ENCODE results near the gene CA5B. TPM values are rescaled to one million over a fixed set of nuclear protein-coding genes. Genes with fewer than 3 reads are reported as not detected.
A peak's percentile ranks its signal among the peaks of the same experiment; 100 is the strongest.

Gene CA5B
- total RNA-seq, 4 donors from 2014 or later = 0.24 to 3.4 (median 1.8) TPM

DNA sequence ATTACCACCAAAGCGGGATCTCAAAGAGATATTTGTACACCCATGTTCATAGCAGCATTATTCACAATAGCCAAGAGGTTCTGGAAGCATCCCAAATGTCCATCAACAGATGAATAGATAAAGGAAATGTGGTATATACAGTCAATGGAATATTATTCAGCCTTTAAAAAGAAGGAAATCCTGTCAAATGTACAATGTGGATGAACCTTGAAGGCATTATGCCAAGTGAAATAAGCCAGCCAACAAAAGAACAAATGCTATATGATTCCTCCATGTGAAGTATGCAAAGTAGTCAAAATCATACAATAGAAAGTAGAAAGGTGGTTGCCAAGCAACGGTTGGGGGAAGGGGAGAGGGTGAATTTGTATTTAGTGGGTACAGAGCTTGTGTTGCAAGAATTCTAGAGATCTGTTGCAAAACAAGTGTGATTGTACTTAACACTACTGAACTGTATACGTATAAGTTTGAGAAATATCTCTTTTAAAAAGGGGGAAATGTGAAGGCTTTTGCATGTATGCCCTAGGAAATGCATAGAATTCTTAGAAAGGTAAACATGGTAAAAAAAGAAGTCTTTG, 47.2 kb downstream of the CA5B start:
- intact Hi-C loops (cut with DNase I; ENCODE audit: low total_unique reads) = no loop called here
- in situ Hi-C loops (cut with MboI; ENCODE audit: low sequenced_read_pairs in 4 of 4) = loop anchor here in 1 of 4 donors (25.0 kb wide), 1 partner anchor 927 kb away; the partner anchor contains the start of genes CTPS2 and SYAP1
- no peak for TF ChIP-seq POLR2A (IDR thresholded peaks at IDR 0.05)
- TF ChIP-seq, protein P1, sequence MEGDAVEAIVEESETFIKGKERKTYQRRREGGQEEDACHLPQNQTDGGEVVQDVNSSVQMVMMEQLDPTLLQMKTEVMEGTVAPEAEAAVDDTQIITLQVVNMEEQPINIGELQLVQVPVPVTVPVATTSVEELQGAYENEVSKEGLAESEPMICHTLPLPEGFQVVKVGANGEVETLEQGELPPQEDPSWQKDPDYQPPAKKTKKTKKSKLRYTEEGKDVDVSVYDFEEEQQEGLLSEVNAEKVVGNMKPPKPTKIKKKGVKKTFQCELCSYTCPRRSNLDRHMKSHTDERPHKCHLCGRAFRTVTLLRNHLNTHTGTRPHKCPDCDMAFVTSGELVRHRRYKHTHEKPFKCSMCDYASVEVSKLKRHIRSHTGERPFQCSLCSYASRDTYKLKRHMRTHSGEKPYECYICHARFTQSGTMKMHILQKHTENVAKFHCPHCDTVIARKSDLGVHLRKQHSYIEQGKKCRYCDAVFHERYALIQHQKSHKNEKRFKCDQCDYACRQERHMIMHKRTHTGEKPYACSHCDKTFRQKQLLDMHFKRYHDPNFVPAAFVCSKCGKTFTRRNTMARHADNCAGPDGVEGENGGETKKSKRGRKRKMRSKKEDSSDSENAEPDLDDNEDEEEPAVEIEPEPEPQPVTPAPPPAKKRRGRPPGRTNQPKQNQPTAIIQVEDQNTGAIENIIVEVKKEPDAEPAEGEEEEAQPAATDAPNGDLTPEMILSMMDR (IDR thresholded peaks at IDR 0.05 in 4 of 5, conservative IDR thresholded peaks at IDR 0.05 in 1 of 5) = no peak

DNA sequence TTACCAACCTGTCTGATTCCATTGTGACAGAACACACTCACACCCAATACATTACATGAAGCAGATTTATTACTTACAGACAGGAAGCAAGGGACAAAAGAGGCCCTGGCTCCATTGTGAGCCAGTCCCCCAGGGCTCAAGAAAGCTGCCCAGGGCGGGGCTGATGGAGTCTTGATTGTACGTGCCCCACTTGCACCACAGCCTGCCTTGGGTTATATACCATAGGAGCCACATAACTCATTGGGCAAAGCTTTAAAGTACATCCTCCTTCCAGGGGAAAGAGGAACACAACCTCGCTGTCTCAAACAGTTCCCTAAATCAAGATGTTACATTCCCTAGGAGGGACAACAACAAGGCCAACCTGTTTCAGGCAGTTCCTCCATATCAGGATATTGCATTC, 48.8 kb downstream of the CA5B start:
- H3K36me3 ChIP-seq = peaks cover 0 to 14% of the 10 kb centered on the region in 2 donors
- H3K27ac ChIP-seq = no peak overlapping the region
- H3K9me3 ChIP-seq = no peaks in the 10 kb centered on the region
- no peaks in the 10 kb centered on the region for H3K27me3 ChIP-seq
- ATAC-seq (no peak), DNase-seq (no peak)
- intact Hi-C loops (cut with DNase I; ENCODE audit: low total_unique reads) = no loop called here
- in situ Hi-C loops (cut with MboI; ENCODE audit: low sequenced_read_pairs in 4 of 4) = loop anchor here in 1 of 4 donors (25.0 kb wide), 1 partner anchor 925 kb away; the partner anchor contains the start of genes CTPS2 and SYAP1
- H3K4me3 ChIP-seq = no peak overlapping the region
- TF ChIP-seq POLR2A (IDR thresholded peaks at IDR 0.05) = no peak
- TF ChIP-seq, protein P1 (IDR thresholded peaks at IDR 0.05 in 4 of 5, conservative IDR thresholded peaks at IDR 0.05 in 1 of 5) = no peak
- H3K4me1 ChIP-seq = peaks cover 7 to 10% of the 10 kb centered on the region in 2 donors

More for the DNA sequence above, 47.2 kb downstream of the CA5B start:
- Histone ChIP-seq H3K27ac (no peak overlapping the region), H3K4me3 (no peak overlapping the region), H3K4me1 (peaks cover 4 to 5% of the 10 kb centered on the region in 2 donors), H3K27me3 (no peaks in the 10 kb centered on the region), H3K36me3 (peaks cover 0 to 14% of the 10 kb centered on the region in 2 donors), H3K9me3 (no peaks in the 10 kb centered on the region)
- DNase-seq (no peak), ATAC-seq (no peak)

DNA sequence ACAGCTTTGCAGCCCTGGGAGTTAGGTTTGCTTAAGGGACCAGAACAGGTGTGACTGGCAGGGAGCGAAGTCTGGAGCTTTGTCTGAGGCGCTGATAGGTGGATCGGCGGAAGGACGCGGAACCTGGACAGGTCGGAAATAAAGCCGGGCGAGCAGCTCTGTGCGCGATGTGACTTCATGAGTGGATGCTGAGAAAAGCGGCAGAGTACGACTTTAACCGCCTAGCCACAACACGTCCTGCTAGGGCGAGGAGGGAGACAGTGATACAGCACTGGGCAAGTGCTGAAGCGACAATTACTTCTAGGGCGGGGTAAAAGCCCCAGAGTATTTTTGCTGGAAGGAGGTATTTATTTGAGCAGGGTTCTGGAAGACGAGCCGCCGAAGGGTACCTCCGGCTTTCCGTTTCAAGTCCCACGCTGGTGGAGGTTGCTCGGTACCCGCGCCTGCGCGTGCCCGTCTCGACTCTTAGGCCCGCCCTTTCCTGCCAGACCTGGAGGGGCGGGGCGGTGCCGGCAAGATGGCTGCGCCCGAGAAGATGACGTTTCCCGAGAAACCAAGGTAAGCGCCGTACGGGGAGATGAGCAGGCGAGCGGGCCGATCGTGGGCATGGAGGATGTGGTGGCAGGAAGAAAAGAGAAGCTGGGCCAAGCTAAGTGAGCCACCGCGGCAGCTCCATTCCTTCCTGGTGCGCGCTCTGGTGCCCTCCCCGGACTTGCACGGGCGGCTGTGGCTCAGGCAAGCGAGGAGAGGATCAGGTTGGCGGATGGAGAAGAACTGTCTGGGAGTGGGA, 52.1 kb downstream of the CA5B start, which contains the start of gene ZRSR2:
TSS of gene ZRSR2 (plus strand) at position 506 of the 790 bp plus-strand sequence. CDS start at position 518, 12 bp downstream.
- TF ChIP-seq, protein P1 (IDR thresholded peaks at IDR 0.05 in 4 of 5, conservative IDR thresholded peaks at IDR 0.05 in 1 of 5) = no peak
- peak; percentile 41 to 54 for TF ChIP-seq POLR2A (IDR thresholded peaks at IDR 0.05)
- Histone ChIP-seq H3K36me3 (no peaks in the 10 kb centered on the region), H3K9me3 (no peaks in the 10 kb centered on the region), H3K27me3 (no peaks in the 10 kb centered on the region), H3K4me3 (peak within 1 kb of the TSS; percentile 71 to 78 (median 76)), H3K4me1 (peaks cover 7 to 10% of the 10 kb centered on the region in 2 donors), H3K27ac (peak within 1 kb of the TSS; percentile 73 to 86 (median 82))
- DNase-seq = peak; percentile 52 to 72
- peak; percentile 89 to 95 for ATAC-seq
- in situ Hi-C loops (cut with MboI; ENCODE audit: low sequenced_read_pairs in 4 of 4) (loop anchor here in 1 of 4 donors (25.0 kb wide), 1 partner anchor 922 kb away; the partner anchor contains the start of genes CTPS2 and SYAP1), intact Hi-C loops (cut with DNase I; ENCODE audit: low total_unique reads) (loop anchor here (1.0 to 5.0 kb wide), 3 partner anchors 62 to 929 kb away; partner anchors contain the start of genes AP1S2 and SYAP1)

DNA sequence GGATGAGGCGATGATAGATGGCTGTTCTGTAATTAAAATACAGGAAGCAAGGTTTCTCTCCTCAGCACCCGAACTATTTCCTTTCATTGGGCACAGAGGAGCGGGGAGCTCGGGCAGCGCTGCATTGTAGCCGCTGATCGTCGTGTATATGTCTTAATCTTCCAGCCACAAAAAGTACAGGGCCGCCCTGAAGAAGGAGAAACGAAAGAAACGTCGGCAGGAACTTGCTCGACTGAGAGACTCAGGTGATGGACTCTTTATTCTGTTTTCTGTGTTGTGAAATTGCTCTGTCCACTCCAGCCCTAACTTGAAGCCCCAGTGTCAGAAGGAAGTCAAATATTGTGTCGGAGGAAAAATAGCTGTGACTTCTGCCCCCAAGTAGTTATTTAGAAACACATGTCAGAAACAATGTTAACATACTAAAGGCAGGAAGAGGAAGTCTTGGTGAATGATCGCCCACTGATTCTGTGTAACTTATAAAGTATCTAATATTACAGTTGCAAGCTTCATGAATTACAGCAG, 52.8 kb downstream of the CA5B start:
- ATAC-seq (peak; percentile 31 to 43), DNase-seq (no peak)
- H3K36me3 ChIP-seq = no peaks in the 10 kb centered on the region
- TF ChIP-seq POLR2A (IDR thresholded peaks at IDR 0.05) = no peak
- TF ChIP-seq, protein P1 (IDR thresholded peaks at IDR 0.05 in 4 of 5, conservative IDR thresholded peaks at IDR 0.05 in 1 of 5) = no peak
- peak overlapping the region; percentile 71 to 78 (median 76) for H3K4me3 ChIP-seq
- H3K27ac ChIP-seq = peak overlapping the region; percentile 73 to 86 (median 82)
- in situ Hi-C loops (cut with MboI; ENCODE audit: low sequenced_read_pairs in 4 of 4) (loop anchor here in 1 of 4 donors (25.0 kb wide), 1 partner anchor 921 kb away; the partner anchor contains the start of genes CTPS2 and SYAP1), intact Hi-C loops (cut with DNase I; ENCODE audit: low total_unique reads) (loop anchor here (1.0 to 5.0 kb wide), 3 partner anchors 61 to 928 kb away; partner anchors contain the start of genes AP1S2 and SYAP1)
- H3K4me1 ChIP-seq = peaks cover 7 to 10% of the 10 kb centered on the region in 2 donors
- H3K9me3 ChIP-seq = no peaks in the 10 kb centered on the region
- no peaks in the 10 kb centered on the region for H3K27me3 ChIP-seq
